SH-SY5Y (cell line): ENCODE results near the gene SF3B2.

Experiments
- GATA2 ChIP-seq: IDR thresholded peaks from 2 replicates; pipeline ENCODE4 v1.6.1; 2011; ENCODE audit warnings: mild to moderate bottlenecking, low read depth, low read length
- GATA3 ChIP-seq: IDR thresholded peaks from 2 replicates; pipeline ENCODE4 v1.6.1; 2011; ENCODE audit warnings: low read depth, mild to moderate bottlenecking, low read length, moderate library complexity

Gene SF3B2

GRCh38 chr11:66118847-66119246, 66.7 kb downstream of the SF3B2 start:
- no peak for TF ChIP-seq GATA2
- no peak for TF ChIP-seq GATA3
